H1 (cell line): ENCODE data around the gene ZNF747. TPM values are rescaled to one million over a fixed set of nuclear protein-coding genes. Genes with fewer than 3 reads are reported as not detected.
A peak's percentile ranks its signal among the peaks of the same experiment; 100 is the strongest.

Experiments used
- CTCF ChIA-PET: fragments of 300-600 bp; sonication (Branson Sonifier 250); formaldehyde crosslinking; loops from one replicate; lab custom pipeline; 2021; ENCODE audit not compliant: partially characterized antibody; lab: Charles Lee
- POLR2A ChIA-PET: fragments of 300-600 bp; sonication (Branson Sonifier 250); formaldehyde crosslinking; loops from one replicate; lab custom pipeline; 2021; ENCODE audit warnings: inconsistent platforms; ENCODE audit not compliant: partially characterized antibody; lab: Charles Lee
- DNase-seq, 2 experiments: peaks; one replicate each; pipeline versions ENCODE4 v3.0.0 to v3.0.0-alpha.2; 2010 to 2022; ENCODE audit warnings: low spot score in 2 of 2, low read depth in 1 of 2, mixed read lengths in 1 of 2
- FAIRE-seq: peaks from 2 replicates; lab custom pipeline; 2011; peaks lifted over from hg19 to GRCh38; lab: Jason Lieb, UNC
- H2AFZ ChIP-seq: 2 replicates; pipeline ENCODE4 v1.8.1; 2012; ENCODE audit warnings: low read length, inconsistent platforms
- H2AK5ac ChIP-seq: 2 replicates; pipeline ENCODE4 v1.6.1; 2013; ENCODE audit warnings: low read depth, low read length
- H2BK120ac ChIP-seq: replicated peaks from 2 replicates; pipeline ENCODE3; 2013; ENCODE audit warnings: low read depth, low read length, inconsistent platforms
- H2BK12ac ChIP-seq: 2 replicates; pipeline ENCODE4 v1.6.1; 2013; ENCODE audit warnings: low read depth, low read length
- H2BK15ac ChIP-seq: 2 replicates; pipeline ENCODE4 v1.6.1; 2013; ENCODE audit warnings: low read length
- H2BK20ac ChIP-seq: 2 replicates; pipeline ENCODE4 v1.6.1; 2013; ENCODE audit warnings: low read length
- H2BK5ac ChIP-seq: 2 replicates; pipeline ENCODE4 v1.6.1; 2013; ENCODE audit warnings: low read depth, low read length
- H3K14ac ChIP-seq: 2 replicates; pipeline ENCODE4 v1.6.1; 2013; ENCODE audit warnings: inconsistent platforms; ENCODE audit not compliant: insufficient read length
- H3K18ac ChIP-seq: 2 replicates; pipeline ENCODE4 v1.6.1; 2013; ENCODE audit warnings: low read length; ENCODE audit errors: extremely low read depth
- H3K23ac ChIP-seq: 2 replicates; pipeline ENCODE4 v1.6.1; 2013; ENCODE audit warnings: inconsistent platforms; ENCODE audit not compliant: insufficient read length
- H3K23me2 ChIP-seq: 2 replicates; pipeline ENCODE4 v1.6.1; 2013; ENCODE audit warnings: low read depth, low read length
- H3K27ac ChIP-seq: 2 replicates; pipeline ENCODE4 v1.6.1; 2011; ENCODE audit warnings: low read depth, low read length, inconsistent platforms
- H3K27me3 ChIP-seq, 4 experiments: replicated peaks in 1 of 4; 1 replicate in 1 of 4; 2 replicates in 3 of 4; pipeline versions ENCODE4 v1.6.1 to v1.8.1; 2011 to 2013; ENCODE audit warnings: low read length in 3 of 4, mild to moderate bottlenecking in 3 of 4, inconsistent platforms in 2 of 4, mixed read lengths in 2 of 4, moderate library complexity in 1 of 4; ENCODE audit not compliant: control insufficient read depth in 3 of 4, insufficient read depth in 3 of 4; ENCODE audit errors: extremely low read depth in 1 of 4
- H3K36me3 ChIP-seq, 4 experiments: 2 replicates each; pipeline versions ENCODE4 v1.6.1 to v1.8.1; 2011 to 2013; ENCODE audit warnings: mild to moderate bottlenecking in 4 of 4, low read length in 3 of 4, moderate library complexity in 2 of 4, control low read depth in 1 of 4, inconsistent platforms in 1 of 4; ENCODE audit not compliant: insufficient read depth in 4 of 4, control insufficient read depth in 2 of 4
- H3K4ac ChIP-seq: replicated peaks from 2 replicates; pipeline ENCODE3; 2013; ENCODE audit warnings: low read length, low read depth, mixed read lengths, inconsistent platforms; ENCODE audit not compliant: insufficient read length
- H3K4me1 ChIP-seq, 4 experiments: replicated peaks in 1 of 4; 1 replicate in 1 of 4; 2 replicates in 3 of 4; pipeline versions ENCODE4 v1.6.1 to v1.8.1; 2011 to 2013; ENCODE audit warnings: low read length in 3 of 4, inconsistent platforms in 2 of 4, mixed read lengths in 1 of 4; ENCODE audit not compliant: insufficient read depth in 4 of 4, control insufficient read depth in 3 of 4
- H3K4me2 ChIP-seq, 2 experiments: 2 replicates each; pipeline versions ENCODE4 v1.6.1 to v1.8.1; 2011 to 2013; ENCODE audit warnings: low read depth in 2 of 2, low read length in 2 of 2, control low read depth in 1 of 2, inconsistent platforms in 1 of 2, mild to moderate bottlenecking in 1 of 2; ENCODE audit not compliant: insufficient read depth in 1 of 2
- H3K4me3 ChIP-seq, 4 experiments: fragments of 200-600, 300-600 bp in 1 of 4; sonication (generic), shearing (Covaris generic), sonication (Bioruptor Twin) in 1 of 4; 2 replicates each; pipeline versions ENCODE4 v1.5.1 to v1.8.1; 2011 to 2016; ENCODE audit warnings: low read length in 4 of 4, low read depth in 3 of 4, control low read depth in 2 of 4, inconsistent platforms in 2 of 4, mild to moderate bottlenecking in 2 of 4, mixed read lengths in 1 of 4, moderate library complexity in 1 of 4; ENCODE audit not compliant: insufficient read depth in 2 of 4; ENCODE audit errors: extremely low read depth in 1 of 4
- H3K56ac ChIP-seq: replicated peaks from 2 replicates; pipeline ENCODE3; 2013; ENCODE audit warnings: low read depth, mild to moderate bottlenecking, mixed read lengths, low read length, inconsistent platforms; ENCODE audit not compliant: insufficient read length
- H3K79me1 ChIP-seq: 2 replicates; pipeline ENCODE4 v1.6.1; 2013; ENCODE audit warnings: low read depth, low read length, control low read depth
- H3K79me2 ChIP-seq, 2 experiments: 2 replicates each; pipeline versions ENCODE4 v1.6.1 to v1.8.1; 2012 to 2013; ENCODE audit warnings: low read length in 2 of 2, mild to moderate bottlenecking in 2 of 2, inconsistent platforms in 1 of 2; ENCODE audit not compliant: insufficient read depth in 2 of 2, control insufficient read depth in 1 of 2
- H3K9ac ChIP-seq, 4 experiments: replicated peaks in 1 of 4; 1 replicate in 1 of 4; 2 replicates in 3 of 4; pipeline versions ENCODE4 v1.6.1 to v1.8.1; 2011 to 2013; ENCODE audit warnings: low read depth in 3 of 4, low read length in 3 of 4, control low read depth in 2 of 4, mild to moderate bottlenecking in 2 of 4, moderate library complexity in 2 of 4, inconsistent platforms in 1 of 4; ENCODE audit errors: extremely low read depth in 1 of 4
- H3K9me3 ChIP-seq, 2 experiments: 2 replicates each; pipeline versions ENCODE4 v1.6.1 to v1.8.1; 2012 to 2013; ENCODE audit warnings: mild to moderate bottlenecking in 2 of 2, moderate library complexity in 2 of 2, control low read depth in 1 of 2, inconsistent platforms in 1 of 2, low read depth in 1 of 2, low read length in 1 of 2, mixed read lengths in 1 of 2; ENCODE audit not compliant: insufficient read depth in 2 of 2
- H4K20me1 ChIP-seq, 2 experiments: replicated peaks in 1 of 2; 2 replicates each; pipeline versions ENCODE3 to v1.8.1; 2011 to 2013; ENCODE audit warnings: inconsistent platforms in 2 of 2, low read length in 2 of 2, mild to moderate bottlenecking in 1 of 2; ENCODE audit not compliant: insufficient read depth in 2 of 2, control insufficient read depth in 1 of 2
- H4K5ac ChIP-seq: 2 replicates; pipeline ENCODE4 v1.6.1; 2013; ENCODE audit warnings: low read length, low read depth, mixed read lengths, inconsistent platforms; ENCODE audit not compliant: insufficient read length
- H4K8ac ChIP-seq: 2 replicates; pipeline ENCODE4 v1.8.0; 2013; ENCODE audit warnings: mild to moderate bottlenecking, moderate library complexity, low read length, inconsistent platforms; ENCODE audit not compliant: insufficient read depth; ENCODE audit errors: extremely low read depth
- H4K91ac ChIP-seq: replicated peaks from 2 replicates; pipeline ENCODE3; 2013; ENCODE audit warnings: low read length, mixed read lengths, inconsistent platforms; ENCODE audit not compliant: insufficient read length
- ASH2L ChIP-seq: fragments of 200-600, 300-600 bp; sonication (generic); IDR thresholded peaks from one replicate; pipeline ENCODE4 v1.7.1; 2017; ENCODE audit warnings: low read length
- GTF2F1 ChIP-seq: IDR thresholded peaks from 2 replicates; pipeline ENCODE4 v1.6.1; 2012; ENCODE audit warnings: low read depth, low read length, improper control_type of control experiment, borderline replicate concordance
- KDM4A ChIP-seq: IDR thresholded peaks from one replicate; pipeline ENCODE4 v1.7.1; 2012; ENCODE audit warnings: low read depth, mild to moderate bottlenecking, moderate library complexity, low read length, inconsistent platforms; ENCODE audit not compliant: severe bottlenecking
- NANOG ChIP-seq: IDR thresholded peaks from 2 replicates; pipeline ENCODE4 v1.6.1; 2011; ENCODE audit warnings: low read length, low read depth, mild to moderate bottlenecking, inconsistent platforms; ENCODE audit not compliant: insufficient read depth, poor library complexity, severe bottlenecking
- NRF1 ChIP-seq: IDR thresholded peaks from 2 replicates; pipeline ENCODE4 v1.6.1; 2011; ENCODE audit warnings: mild to moderate bottlenecking, low read depth, low read length, improper control_type of control experiment
- POLR2A ChIP-seq, 2 experiments: IDR thresholded peaks; 1 replicate in 1 of 2; 2 replicates in 1 of 2; pipeline ENCODE4 v1.6.1; 2011; ENCODE audit warnings: low read depth in 2 of 2, low read length in 2 of 2, mild to moderate bottlenecking in 2 of 2; ENCODE audit errors: control extremely low read depth in 1 of 2
- SAP30 ChIP-seq: fragments of 300-600 bp; sonication (generic); IDR thresholded peaks from 2 replicates; pipeline ENCODE4 v1.7.1; 2012; ENCODE audit warnings: low read length, moderate library complexity, mild to moderate bottlenecking, inconsistent platforms; ENCODE audit not compliant: insufficient read depth, insufficient replicate concordance
- SP4 ChIP-seq: IDR thresholded peaks from 2 replicates; pipeline ENCODE4 v1.6.1; 2012; ENCODE audit warnings: low read length, inconsistent platforms
- ZNF274 ChIP-seq: IDR thresholded peaks from 2 replicates; pipeline ENCODE4 v1.7.0; 2012; ENCODE audit warnings: low read length, borderline replicate concordance; ENCODE audit errors: extremely low read depth
- WGBS, 2 experiments: shearing (Covaris generic) in 1 of 2; methylation state at CpG; one replicate each; pipeline versions ENCODE4 v1.1.6 to v1.1.7; 2013 to 2015; ENCODE audit warnings: low lambda C conversion rate in 2 of 2, mixed read lengths in 2 of 2, inconsistent platforms in 1 of 2, low coverage in 1 of 2, missing lambda C conversion rate in 1 of 2; ENCODE audit not compliant: insufficient replicate concordance in 2 of 2, insufficient coverage in 1 of 2, insufficient read length in 1 of 2; ENCODE audit errors: extremely low coverage in 1 of 2, missing lambda C conversion rate in 1 of 2; 5-methylcytosine and 5-hydroxymethylcytosine counted together
- polyA plus RNA-seq, 7 experiments: library from polyadenylated mRNA; depleted of rRNA in 3 of 7; stranded (reverse) in 5 of 7; unstranded in 2 of 7; fragments of >200 nt in 5 of 7; fragments of 200-250 nt in 2 of 7; gene quantifications; 1 replicate in 5 of 7; 2 replicates in 1 of 7; 4 replicates in 1 of 7; pipeline versions ENCODE4 v1.2.1 to v1.2.3, GENCODE V29; 2011 to 2013; ENCODE audit warnings: missing spikeins in 2 of 7, mixed read lengths in 2 of 7
- total RNA-seq: library from RNA; stranded (reverse); fragmentation: NEBNext Ultra II Directional; extraction: Animal tissue kit (Norgen Biotek cat#: 25700); gene quantifications from 2 replicates; pipeline ENCODE4 v1.2.1, GENCODE V29; 2021
- TF ChIP-seq, protein P1 (sequence below): IDR thresholded peaks from 2 replicates; pipeline ENCODE4 v1.6.1; 2011; ENCODE audit warnings: low read length, improper control_type of control experiment

Gene ZNF747
- total and polyA plus RNA-seq, 2 of the 8 experiments (the other 6 are each of a cell fraction or from before 2014, with no cell fraction given): 9.9 to 10.3 TPM

DNA sequence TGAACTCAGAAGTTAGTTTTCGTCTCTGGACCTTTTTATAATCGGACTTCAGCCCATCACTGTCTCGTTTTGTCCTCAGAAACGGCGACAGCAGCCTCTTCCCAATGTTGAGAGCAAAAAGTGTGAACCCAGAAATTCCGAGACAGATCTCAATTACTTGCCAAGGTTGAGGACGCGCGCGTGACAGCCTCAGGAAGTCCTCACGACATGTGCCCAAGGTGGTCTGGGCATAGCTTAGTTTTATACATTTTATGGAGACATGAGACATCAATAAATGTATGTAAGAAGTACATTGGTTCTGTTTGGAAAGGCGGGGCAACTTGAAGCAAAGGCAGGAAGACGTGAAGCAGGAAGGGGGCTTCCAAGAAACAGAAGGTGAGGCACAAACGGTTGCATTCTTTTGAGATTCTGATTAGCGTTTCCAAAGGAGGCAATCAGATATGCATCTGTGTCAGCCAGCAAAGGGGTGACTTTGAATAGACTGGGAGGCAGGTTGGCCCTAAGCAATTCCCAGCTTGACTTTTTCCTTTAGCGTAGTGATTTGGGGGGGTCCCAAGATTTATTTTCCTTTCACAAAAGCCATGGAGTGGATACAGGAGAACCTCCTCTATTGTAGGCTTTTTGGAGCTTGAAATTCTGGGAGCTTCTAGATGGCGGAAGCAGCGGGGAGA is 583 bp upstream of the ZNF747 start:
- Histone ChIP-seq H3K23me2 (peaks cover 7% of the 10 kb centered on the region), H3K9me3 (no peaks in the 10 kb centered on the region), H3K27ac (peak overlapping the region; percentile 94), H2BK5ac (peak overlapping the region; percentile 94), H3K56ac (peak overlapping the region; percentile 88), H2BK12ac (peak overlapping the region; percentile 85), H3K4me3 (peak overlapping the region; percentile 61 to 85 (median 70)), H3K14ac (no peak overlapping the region), H4K91ac (peak overlapping the region; percentile 81), H2AFZ (no peak overlapping the region), H3K79me1 (peaks cover 2% of the 10 kb centered on the region), H3K4me1 (peaks cover 0 to 8% (median 3%) of the 10 kb centered on the region in 4 experiments; a peak in 3 of 7 replicates), H3K27me3 (no peaks in the 10 kb centered on the region), H2AK5ac (peak overlapping the region; percentile 11), H3K9ac (peak overlapping the region; percentile 67 to 94 (median 88)), H3K79me2 (peaks cover 0 to 4% of the 10 kb centered on the region in 2 experiments; a peak in 1 of 4 replicates), H3K4ac (peak overlapping the region; percentile 28), H4K20me1 (peaks cover 0 to 5% of the 10 kb centered on the region in 2 experiments), H2BK20ac (no peak overlapping the region), H2BK120ac (peak overlapping the region; percentile 17), H3K4me2 (peak overlapping the region; percentile 58 to 86), H3K23ac (no peak overlapping the region), H4K8ac (peak overlapping the region; percentile 63; the same call in 1 of the 2 replicates), H4K5ac (peak overlapping the region; percentile 84), H2BK15ac (no peak overlapping the region), H3K18ac (peak overlapping the region; percentile 73), H3K36me3 (peaks cover 0 to 8% (median 2%) of the 10 kb centered on the region in 4 experiments; a peak in 2 of 8 replicates)
- ChIA-PET CTCF (interaction anchor here (0.6 to 4.4 kb wide), 30 partner anchors 10 to 1591 kb away, joined by 3 to 28 read pairs (median 5); partner anchors contain the start of genes DCTPP1 and ZNF764), POLR2A (interaction anchor here (0.6 to 5.3 kb wide), 31 partner anchors 9 to 180 kb away, joined by 3 to 121 read pairs (median 5); partner anchors contain the start of genes CD2BP2, DCTPP1, SEPHS2 and ZNF688)
- DNase-seq: peak in 1 of 2 experiments; percentile 46
- WGBS, 2 experiments: 3% methylated on average over 18 of the region's 18 CpGs; no CpG with 5 or more reads in 1 of the 2 experiments
- no peak for FAIRE-seq
- TF ChIP-seq GTF2F1 (0 out of 2 replicates have a peak, but pooled peaks have one; percentile 37), ASH2L (peak; percentile 2), KDM4A (no peak), NRF1 (no peak), POLR2A (IDR thresholded peaks at IDR 0.05; ENCODE audit: control extremely low read depth in 1 of 2, low read depth in 2 of 2, low read length in 2 of 2) (peak; percentile 36 to 61; a peak in 2 of 3 replicates), NANOG (no peak), SP4 (0 out of 2 replicates have a peak, but pooled peaks have one; percentile 41), SAP30 (peak; percentile 70), ZNF274 (no peak)
- TF ChIP-seq, protein P1, sequence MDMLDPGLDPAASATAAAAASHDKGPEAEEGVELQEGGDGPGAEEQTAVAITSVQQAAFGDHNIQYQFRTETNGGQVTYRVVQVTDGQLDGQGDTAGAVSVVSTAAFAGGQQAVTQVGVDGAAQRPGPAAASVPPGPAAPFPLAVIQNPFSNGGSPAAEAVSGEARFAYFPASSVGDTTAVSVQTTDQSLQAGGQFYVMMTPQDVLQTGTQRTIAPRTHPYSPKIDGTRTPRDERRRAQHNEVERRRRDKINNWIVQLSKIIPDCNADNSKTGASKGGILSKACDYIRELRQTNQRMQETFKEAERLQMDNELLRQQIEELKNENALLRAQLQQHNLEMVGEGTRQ: no peak
